B cell (primary cell): Measurements from ENCODE around the gene BMAL2. TPM values are rescaled to one million over a fixed set of nuclear protein-coding genes. Genes with fewer than 3 reads are reported as not detected.

Experiments
- ATAC-seq: fragments of 200-7000 bp; cut with Tn5 transposase; one replicate; pipeline ENCODE4 v1.10.0; 2021; ENCODE audit warnings: low read depth, mild to moderate bottlenecking, moderate number of reproducible peaks, moderate library complexity
- CTCF ChIA-PET: fragments of 350-600 bp; sonication (Branson Sonifier 250); formaldehyde crosslinking; loops from one replicate; lab custom pipeline; 2021; ENCODE audit warnings: antibody characterized with exemption, inconsistent platforms; lab: Charles Lee
- POLR2A ChIA-PET: fragments of 350-600 bp; sonication (Branson Sonifier 250); formaldehyde crosslinking; loops from one replicate; lab custom pipeline; 2021; ENCODE audit warnings: antibody characterized with exemption; lab: Charles Lee
- DNase-seq: peaks from one replicate; pipeline ENCODE4 v3.0.0; 2013
- H2AFZ ChIP-seq: 2 replicates; pipeline ENCODE4 v1.6.1; 2012; ENCODE audit warnings: mild to moderate bottlenecking, low read depth, low read length; ENCODE audit not compliant: insufficient read depth, poor library complexity, severe bottlenecking
- H3K27ac ChIP-seq, 2 donors: 1 replicate in 1 of 2; 2 replicates in 1 of 2; pipeline ENCODE4 v1.5.1; 2012 to 2013; ENCODE audit warnings: low read length in 2 of 2, mild to moderate bottlenecking in 2 of 2, moderate library complexity in 1 of 2
- H3K27me3 ChIP-seq, 4 experiments: fragments of 200-600 bp in 1 of 4; sonication (generic) in 1 of 4; replicated peaks in 1 of 4; 1 replicate in 2 of 4; 2 replicates in 2 of 4; pipeline versions ENCODE4 v1.6.1 to v1.7.0; 2013 to 2016; ENCODE audit warnings: low read length in 3 of 4, mild to moderate bottlenecking in 2 of 4, mixed read lengths in 1 of 4, moderate library complexity in 1 of 4; ENCODE audit not compliant: insufficient read depth in 4 of 4, control insufficient read depth in 3 of 4; ENCODE audit errors: control extremely low read depth in 1 of 4
- H3K36me3 ChIP-seq, 2 experiments: replicated peaks in 1 of 2; 1 replicate in 1 of 2; 2 replicates in 1 of 2; pipeline versions ENCODE4 v1.6.1 to v1.7.1; 2013; ENCODE audit warnings: low read length in 1 of 2; ENCODE audit not compliant: insufficient read depth in 2 of 2, control insufficient read depth in 1 of 2; ENCODE audit errors: control extremely low read depth in 1 of 2, extremely low read depth in 1 of 2
- H3K4me1 ChIP-seq, 2 donors: fragments of 200-600 bp in 1 of 2; sonication (generic) in 1 of 2; 1 replicate in 1 of 2; 2 replicates in 1 of 2; pipeline versions ENCODE4 v1.5.1 to v1.6.1; 2013 to 2017; ENCODE audit warnings: low read length in 2 of 2; ENCODE audit not compliant: control insufficient read depth in 2 of 2, insufficient read depth in 2 of 2
- H3K4me2 ChIP-seq: replicated peaks from 2 replicates; pipeline ENCODE3; 2012; ENCODE audit warnings: mild to moderate bottlenecking, low read depth, low read length; ENCODE audit not compliant: poor library complexity, severe bottlenecking
- H3K4me3 ChIP-seq, 5 experiments: fragments of 200-600 bp in 1 of 5; sonication (generic) in 1 of 5; 1 replicate in 3 of 5; 2 replicates in 2 of 5; pipeline versions ENCODE4 v1.5.1 to v1.7.0; 2011 to 2016; ENCODE audit warnings: low read length in 4 of 5, mild to moderate bottlenecking in 4 of 5, low read depth in 2 of 5, control low read depth in 1 of 5, moderate library complexity in 1 of 5; ENCODE audit not compliant: insufficient read depth in 1 of 5; ENCODE audit errors: control extremely low read depth in 1 of 5, extremely low read depth in 1 of 5
- H3K79me2 ChIP-seq: fragments of 200-600 bp; sonication (generic); one replicate; pipeline ENCODE4 v1.6.0; 2016; ENCODE audit warnings: low read length; ENCODE audit not compliant: control insufficient read depth, insufficient read depth
- H3K9ac ChIP-seq: fragments of 200-600 bp; sonication (generic); 2 replicates; pipeline ENCODE4 v1.6.1; 2017; ENCODE audit warnings: mild to moderate bottlenecking, low read length, moderate library complexity
- H3K9me3 ChIP-seq, 3 donors: one replicate each; pipeline versions ENCODE4 v1.6.1 to v1.7.1; 2013; ENCODE audit warnings: low read length in 2 of 3; ENCODE audit not compliant: control insufficient read depth in 2 of 3, insufficient read depth in 1 of 3; ENCODE audit errors: control extremely low read depth in 1 of 3
- H4K20me1 ChIP-seq: 2 replicates; pipeline ENCODE4 v1.6.0; 2012; ENCODE audit warnings: mild to moderate bottlenecking, low read length; ENCODE audit not compliant: insufficient read depth, control insufficient read depth, poor library complexity, severe bottlenecking
- H3K27ac Mint-ChIP-seq: one replicate; pipeline ENCODE4 v1.8.0; 2021; ENCODE audit warnings: mixed read lengths
- H3K27me3 Mint-ChIP-seq: one replicate; pipeline ENCODE4 v1.8.0; 2021; ENCODE audit warnings: mixed read lengths
- H3K4me1 Mint-ChIP-seq: one replicate; pipeline ENCODE4 v1.8.0; 2021; ENCODE audit warnings: mixed read lengths
- H3K4me3 Mint-ChIP-seq: one replicate; pipeline ENCODE4 v1.8.0; 2021; ENCODE audit warnings: mixed read lengths
- H3K9me3 Mint-ChIP-seq: one replicate; pipeline ENCODE4 v1.8.0; 2022; ENCODE audit warnings: mixed read lengths; ENCODE audit not compliant: insufficient read depth
- EZH2 ChIP-seq: IDR thresholded peaks from 2 replicates; pipeline ENCODE4 v1.6.1; 2012; ENCODE audit warnings: borderline replicate concordance, low read depth, mild to moderate bottlenecking, moderate library complexity, low read length; ENCODE audit not compliant: insufficient read depth, poor library complexity, severe bottlenecking
- WGBS: methylation state at CpG from one replicate; pipeline ENCODE4 v1.1.5; 2013; ENCODE audit warnings: missing lambda C conversion rate; ENCODE audit not compliant: insufficient coverage; 5-methylcytosine and 5-hydroxymethylcytosine counted together
- intact Hi-C: fragments of 100-400 bp; cut with micrococcal nuclease; formaldehyde crosslinking; loops from one replicate; pipeline ENCODE4 v1.10.0; 2022
- polyA plus RNA-seq: library from polyadenylated mRNA; depleted of rRNA; stranded (reverse); fragments of >200 nt; gene quantifications from 2 replicates; pipeline ENCODE4 v1.2.3, GENCODE V29; 2012
- total RNA-seq, 2 donors: library from RNA; stranded (reverse); fragments of 120-200 nt in 1 of 2; gene quantifications; 1 replicate in 1 of 2; 2 replicates in 1 of 2; pipeline versions ENCODE4 v1.2.3 to v1.2.4, GENCODE V29; 2013 to 2022
- TF ChIP-seq, protein P1 (sequence below): fragments of 200-600 bp; IDR thresholded peaks from one replicate; pipeline ENCODE4 v1.8.0; 2022; ENCODE audit warnings: antibody characterized with exemption, mild to moderate bottlenecking

The BMAL2 gene
- total and polyA plus RNA-seq, 2 donors (not counting 1 experiment from before 2014, with no cell fraction given): 0.30 to 2.8 TPM

DNA sequence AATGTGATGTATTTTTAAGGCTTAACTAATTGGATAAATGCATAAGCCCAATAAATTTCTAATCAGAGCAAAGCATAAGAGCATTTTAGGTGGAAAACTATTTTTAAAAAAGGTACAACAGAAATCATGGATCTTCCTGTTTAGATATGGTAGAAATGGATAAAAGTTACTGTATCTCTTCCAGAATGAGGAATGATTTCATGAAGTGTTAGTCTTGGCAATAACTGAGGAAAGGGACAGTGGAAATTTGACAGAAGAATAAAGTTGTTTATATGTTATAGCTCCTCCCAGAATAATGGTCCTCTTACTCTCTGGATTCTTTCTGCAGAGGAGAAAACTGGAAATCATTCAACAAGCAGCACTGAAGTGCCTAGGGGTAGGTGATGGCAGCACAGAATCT is 32.4 kb upstream of the BMAL2 start:
- Mint-ChIP-seq H3K27me3 (no peaks in the 10 kb centered on the region), H3K4me1 (peaks cover 2% of the 10 kb centered on the region), H3K9me3 (no peaks in the 10 kb centered on the region), H3K27ac (no peak overlapping the region), H3K4me3 (no peak overlapping the region)
- no peak overlapping the region for H2AFZ ChIP-seq
- H3K9me3 ChIP-seq: no peaks in the 10 kb centered on the region
- intact Hi-C loops: no loop called here
- H3K27me3 ChIP-seq: no peaks in the 10 kb centered on the region
- CTCF ChIA-PET: no interaction called here
- ATAC-seq: no peak
- no peak overlapping the region for H3K27ac ChIP-seq
- POLR2A ChIA-PET: no interaction called here
- no peak overlapping the region for H3K4me3 ChIP-seq
- peaks cover 6 to 15% of the 10 kb centered on the region in 2 experiments for H3K36me3 ChIP-seq
- no peak overlapping the region for H3K4me2 ChIP-seq
- TF ChIP-seq, protein P1, sequence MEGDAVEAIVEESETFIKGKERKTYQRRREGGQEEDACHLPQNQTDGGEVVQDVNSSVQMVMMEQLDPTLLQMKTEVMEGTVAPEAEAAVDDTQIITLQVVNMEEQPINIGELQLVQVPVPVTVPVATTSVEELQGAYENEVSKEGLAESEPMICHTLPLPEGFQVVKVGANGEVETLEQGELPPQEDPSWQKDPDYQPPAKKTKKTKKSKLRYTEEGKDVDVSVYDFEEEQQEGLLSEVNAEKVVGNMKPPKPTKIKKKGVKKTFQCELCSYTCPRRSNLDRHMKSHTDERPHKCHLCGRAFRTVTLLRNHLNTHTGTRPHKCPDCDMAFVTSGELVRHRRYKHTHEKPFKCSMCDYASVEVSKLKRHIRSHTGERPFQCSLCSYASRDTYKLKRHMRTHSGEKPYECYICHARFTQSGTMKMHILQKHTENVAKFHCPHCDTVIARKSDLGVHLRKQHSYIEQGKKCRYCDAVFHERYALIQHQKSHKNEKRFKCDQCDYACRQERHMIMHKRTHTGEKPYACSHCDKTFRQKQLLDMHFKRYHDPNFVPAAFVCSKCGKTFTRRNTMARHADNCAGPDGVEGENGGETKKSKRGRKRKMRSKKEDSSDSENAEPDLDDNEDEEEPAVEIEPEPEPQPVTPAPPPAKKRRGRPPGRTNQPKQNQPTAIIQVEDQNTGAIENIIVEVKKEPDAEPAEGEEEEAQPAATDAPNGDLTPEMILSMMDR: no peak
- no peaks in the 10 kb centered on the region for H3K79me2 ChIP-seq
- no peaks in the 10 kb centered on the region for H4K20me1 ChIP-seq
- no peak for DNase-seq
- H3K4me1 ChIP-seq: no peaks in the 10 kb centered on the region
- H3K9ac ChIP-seq: no peak overlapping the region

DNA sequence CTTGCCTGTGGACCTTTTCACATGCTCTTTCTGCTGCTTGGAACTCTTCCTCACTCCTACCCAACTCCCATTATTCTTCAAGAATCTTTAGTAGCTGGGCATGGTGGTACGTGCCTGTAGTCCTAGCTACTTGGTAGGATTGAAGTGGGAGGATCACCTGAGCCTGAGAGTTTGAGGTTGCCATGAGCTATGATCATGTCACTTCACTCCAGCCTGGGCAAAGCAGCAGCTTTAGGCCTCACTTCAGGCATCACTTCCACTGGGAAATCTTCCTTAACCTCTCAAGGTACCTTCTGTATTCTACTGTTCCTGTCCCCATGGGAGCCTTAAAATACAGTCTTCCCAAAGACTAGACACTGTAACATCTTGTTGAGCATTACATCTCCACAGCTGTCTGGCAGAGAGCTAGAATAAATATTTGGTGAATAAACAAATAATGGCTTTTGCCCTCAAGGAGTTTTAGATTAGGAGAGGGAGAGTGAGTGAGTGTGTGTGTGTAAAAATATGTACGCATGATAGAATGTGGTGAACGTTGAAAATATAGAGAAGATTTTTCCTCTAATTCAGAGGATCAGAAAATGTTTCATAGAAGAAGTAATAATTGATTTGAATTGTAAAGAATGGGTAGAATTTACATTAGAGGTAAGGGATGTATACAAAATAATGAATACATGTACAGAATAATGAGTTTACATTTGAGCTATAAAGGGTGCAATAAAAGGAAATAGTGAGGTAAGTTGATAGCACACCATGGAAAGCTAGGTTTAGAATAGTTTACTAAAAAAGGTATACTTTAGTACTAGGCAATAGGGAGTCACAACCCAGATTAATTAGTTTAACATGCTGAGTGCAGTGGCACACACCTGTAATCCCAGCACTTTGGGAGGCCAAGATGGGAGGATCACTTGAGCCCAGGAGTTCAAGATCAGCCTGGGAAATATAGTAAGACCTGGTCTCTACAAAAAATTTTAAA is 29.2 kb upstream of the BMAL2 start:
- WGBS: 100% methylated on average over 2 of the region's 3 CpGs

More for the DNA sequence above, 29.2 kb upstream of the BMAL2 start:
- intact Hi-C loops: no loop called here
- Histone ChIP-seq H3K9ac (no peak overlapping the region), H3K4me2 (no peak overlapping the region), H3K36me3 (peaks cover 6 to 10% of the 10 kb centered on the region in 2 experiments), H3K27me3 (no peaks in the 10 kb centered on the region), H3K79me2 (no peaks in the 10 kb centered on the region), H2AFZ (no peak overlapping the region), H3K9me3 (no peaks in the 10 kb centered on the region), H3K4me1 (no peaks in the 10 kb centered on the region), H4K20me1 (no peaks in the 10 kb centered on the region), H3K4me3 (no peak overlapping the region), H3K27ac (no peak overlapping the region)
- Mint-ChIP-seq H3K27me3 (no peaks in the 10 kb centered on the region), H3K27ac (no peak overlapping the region), H3K9me3 (no peaks in the 10 kb centered on the region), H3K4me3 (no peak overlapping the region), H3K4me1 (no peaks in the 10 kb centered on the region)
- POLR2A ChIA-PET: no interaction called here
- DNase-seq (no peak), ATAC-seq (no peak)
- TF ChIP-seq, protein P1: no peak
- no peak for TF ChIP-seq EZH2
- CTCF ChIA-PET: interaction anchor here (0.7 to 7.2 kb wide), 13 partner anchors 10 to 448 kb away, joined by 3 to 103 read pairs (median 3); partner anchors contain the start of genes MED21 and TM7SF3
